Hematopoietic multipotent progenitor cell treated with erythropoietin and hydrocortisone succinate and interleukin-3 and kit ligand, for 4 days (in vitro differentiated cells): ENCODE measurements around the gene SEC14L1.

Experiments
- DNase-seq: peaks from one replicate; pipeline ENCODE4 v3.0.0-alpha.2; 2015

Gene SEC14L1

DNA sequence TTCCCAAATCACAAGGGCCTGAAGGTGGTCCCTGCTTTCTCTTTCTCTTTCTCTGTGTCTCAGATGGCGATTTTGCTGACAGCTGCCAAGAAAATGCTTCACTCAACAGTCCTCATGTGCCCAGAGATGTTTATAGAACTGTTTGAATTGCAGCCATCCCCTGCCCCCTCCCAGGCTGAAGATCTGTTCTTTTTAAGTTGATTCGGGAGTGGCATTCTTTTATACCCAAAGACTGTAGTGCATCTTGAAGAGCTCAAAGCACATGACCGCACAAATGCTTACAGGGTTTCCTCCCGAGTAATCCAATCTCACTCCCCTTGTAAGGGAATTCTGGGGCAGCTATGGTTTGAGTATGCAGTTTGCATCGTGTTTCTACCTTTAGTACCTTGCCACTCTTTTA is 75.7 kb downstream of the SEC14L1 start:
- DNase-seq: no peak

DNA sequence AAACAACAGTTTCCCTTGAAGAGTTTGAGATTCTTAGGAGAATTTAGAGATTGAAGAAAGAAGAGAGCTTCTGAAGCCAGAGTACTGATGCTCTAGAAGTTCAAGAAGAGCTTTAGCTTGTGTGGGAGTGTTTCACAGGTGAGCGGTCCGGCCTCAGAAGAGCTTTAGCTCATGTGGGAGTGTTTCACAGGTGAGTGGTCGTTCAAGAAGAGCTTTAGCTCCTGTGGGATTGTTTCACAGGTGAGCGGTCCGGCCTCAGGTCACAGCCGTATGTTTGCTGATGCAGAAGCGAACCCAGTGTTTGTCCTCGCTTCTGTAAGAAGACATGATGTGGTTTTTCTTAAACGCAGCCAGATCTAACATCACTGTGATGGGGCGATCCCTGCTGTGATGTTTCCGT is 76.4 kb downstream of the SEC14L1 start:
- no peak for DNase-seq

DNA sequence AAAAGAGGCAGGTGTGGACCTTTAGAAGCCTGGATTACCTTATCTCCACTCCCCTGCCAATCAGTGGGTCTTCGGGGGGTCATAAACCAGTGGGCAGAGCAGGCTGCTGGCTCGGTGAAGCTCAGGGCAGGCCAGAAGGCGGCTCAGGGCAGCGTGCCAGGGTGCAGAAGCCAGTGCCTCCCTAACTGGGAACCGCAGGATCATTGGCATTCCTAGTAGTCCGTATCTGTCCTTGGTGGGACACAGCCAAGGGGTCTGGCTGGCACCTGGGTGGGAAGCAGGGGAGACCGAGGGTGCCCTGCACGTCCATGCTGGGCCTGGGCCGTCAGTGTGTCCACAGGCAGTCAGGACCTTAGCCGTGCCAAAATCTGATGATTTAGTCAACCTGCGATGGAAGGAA is 76.8 kb downstream of the SEC14L1 start:
- no peak for DNase-seq

DNA sequence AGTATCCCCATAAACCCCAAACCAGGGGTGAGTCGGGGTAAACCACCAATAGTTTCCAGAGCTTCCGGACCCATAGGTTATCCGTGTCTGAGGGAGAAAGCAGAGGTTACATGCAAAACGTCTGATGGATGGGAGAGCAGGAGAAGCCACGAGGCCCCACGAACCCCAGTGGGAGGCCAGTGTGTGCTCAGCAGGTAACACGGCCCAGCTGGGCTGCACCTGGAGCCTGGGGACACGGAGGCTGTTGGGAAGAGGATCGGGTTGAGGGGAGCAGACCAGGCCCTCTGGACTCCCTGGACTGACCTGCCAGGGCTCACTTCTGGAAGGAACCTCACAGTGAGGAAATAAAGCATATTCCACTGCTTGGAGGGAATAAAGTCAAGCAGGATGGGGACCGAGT is 78.1 kb downstream of the SEC14L1 start:
- no peak for DNase-seq

DNA sequence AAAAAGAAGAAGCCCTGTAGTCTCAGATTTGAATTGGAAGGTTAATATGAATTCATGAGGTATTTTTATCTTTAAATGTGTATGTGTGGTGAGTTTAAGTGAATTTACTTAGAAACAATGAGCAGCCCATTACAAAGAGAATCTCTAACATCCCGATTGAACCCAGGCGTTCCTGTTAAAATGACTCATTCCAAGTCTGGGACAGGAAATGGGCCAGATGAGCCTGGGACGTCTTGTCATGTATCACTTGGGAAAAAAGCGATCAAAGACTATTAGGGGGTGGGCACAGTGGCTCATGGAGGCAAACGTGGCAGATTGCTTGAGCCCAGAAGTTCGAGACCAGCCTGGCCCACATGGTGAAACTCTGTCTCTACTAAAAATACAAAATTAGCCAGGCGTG is 81.6 kb downstream of the SEC14L1 start:
- no peak for DNase-seq

DNA sequence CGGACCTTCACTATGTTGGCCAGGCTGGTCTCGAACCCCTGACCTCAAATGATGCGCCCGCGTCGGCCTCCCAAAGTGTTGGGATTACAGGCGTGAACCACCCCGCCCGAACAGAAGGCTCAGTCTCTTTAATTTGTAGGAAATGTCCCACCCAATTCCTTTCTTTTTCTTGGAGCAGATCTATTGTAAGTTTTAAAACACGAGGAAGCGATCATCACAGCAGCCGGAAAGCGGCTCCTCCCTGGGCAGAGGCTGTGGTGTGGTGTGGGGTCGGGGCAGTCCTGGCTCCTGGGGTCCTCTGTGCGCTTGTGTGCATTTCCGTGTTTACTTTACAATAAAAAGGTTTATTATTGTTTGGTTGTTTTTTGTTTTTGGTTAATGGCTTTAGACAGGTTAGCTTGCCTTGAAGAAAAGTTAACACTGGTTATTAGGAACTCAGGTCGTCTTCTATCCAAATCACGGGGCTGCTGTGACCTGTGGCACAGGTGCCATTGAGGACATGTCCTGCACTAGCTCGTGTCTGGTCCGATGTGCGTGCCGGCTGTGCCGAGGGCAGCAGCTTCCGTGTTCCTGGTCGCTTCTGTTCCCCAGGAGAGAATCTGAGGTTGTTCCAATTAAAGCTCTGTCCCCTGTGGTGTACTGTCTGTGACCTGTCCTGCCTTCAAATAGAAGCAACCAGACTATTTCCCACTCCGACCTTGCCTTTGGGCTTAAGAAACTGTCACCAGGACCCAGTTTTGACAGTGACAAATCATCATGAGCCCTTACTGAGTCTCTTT is 83.1 kb downstream of the SEC14L1 start:
- no peak for DNase-seq

DNA sequence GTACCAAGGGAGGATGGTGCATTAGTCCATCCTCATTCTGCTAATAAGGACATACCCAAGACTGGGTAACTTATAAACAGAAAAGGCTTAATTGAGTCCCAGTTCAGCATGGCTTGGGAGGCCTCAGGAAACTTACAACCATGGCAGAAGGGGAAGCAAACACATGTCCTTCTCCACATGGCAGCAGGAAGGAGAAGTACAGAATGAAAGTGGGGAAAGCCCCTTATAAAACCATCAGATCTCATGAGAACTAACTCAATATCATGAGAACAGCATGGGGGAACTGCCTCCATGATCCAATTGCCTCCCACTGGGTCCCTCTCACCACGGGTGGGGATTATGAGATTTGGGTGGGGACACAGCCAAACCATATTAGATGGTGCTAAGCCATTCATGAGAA is 84.5 kb downstream of the SEC14L1 start:
- DNase-seq: no peak

DNA sequence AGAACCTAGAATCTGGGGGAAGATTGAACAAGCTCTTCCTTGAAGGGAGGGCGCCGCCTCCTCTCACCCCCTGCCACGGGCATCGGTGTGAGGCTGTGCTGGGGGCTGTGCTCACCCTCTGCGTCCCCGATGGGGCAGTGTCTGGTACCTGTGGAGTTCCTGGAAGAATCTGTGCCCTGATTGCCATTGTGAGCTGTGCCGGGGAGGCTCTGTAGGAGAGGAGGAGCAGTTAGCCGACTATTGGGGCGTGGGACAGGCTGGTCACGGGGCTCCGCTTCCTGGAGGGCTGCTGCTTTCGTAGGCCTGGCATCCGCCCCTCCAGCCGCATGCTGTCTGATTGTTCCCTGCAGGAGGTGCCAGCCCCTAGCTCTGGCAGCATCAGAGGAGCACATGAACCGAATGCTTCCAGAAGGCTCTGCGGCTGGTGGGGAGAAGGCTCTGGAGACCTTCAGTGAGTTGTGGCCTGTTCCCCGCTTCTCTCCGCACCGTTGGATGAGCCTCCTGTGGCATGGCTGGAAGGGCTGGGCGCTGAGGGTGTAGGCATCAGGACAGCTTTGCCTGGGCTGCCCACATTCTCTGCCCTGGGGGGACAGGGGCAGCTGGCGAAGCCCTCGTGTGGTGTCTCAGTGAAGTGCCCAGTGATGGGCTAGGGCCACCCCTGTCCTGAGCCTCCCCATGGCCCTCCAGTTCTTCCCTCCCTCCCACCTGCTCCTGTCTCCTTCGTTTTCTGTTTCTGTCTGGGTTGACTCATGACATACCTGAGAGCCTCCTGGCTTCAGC is 86.9 kb downstream of the SEC14L1 start:
- DNase-seq: no peak

DNA sequence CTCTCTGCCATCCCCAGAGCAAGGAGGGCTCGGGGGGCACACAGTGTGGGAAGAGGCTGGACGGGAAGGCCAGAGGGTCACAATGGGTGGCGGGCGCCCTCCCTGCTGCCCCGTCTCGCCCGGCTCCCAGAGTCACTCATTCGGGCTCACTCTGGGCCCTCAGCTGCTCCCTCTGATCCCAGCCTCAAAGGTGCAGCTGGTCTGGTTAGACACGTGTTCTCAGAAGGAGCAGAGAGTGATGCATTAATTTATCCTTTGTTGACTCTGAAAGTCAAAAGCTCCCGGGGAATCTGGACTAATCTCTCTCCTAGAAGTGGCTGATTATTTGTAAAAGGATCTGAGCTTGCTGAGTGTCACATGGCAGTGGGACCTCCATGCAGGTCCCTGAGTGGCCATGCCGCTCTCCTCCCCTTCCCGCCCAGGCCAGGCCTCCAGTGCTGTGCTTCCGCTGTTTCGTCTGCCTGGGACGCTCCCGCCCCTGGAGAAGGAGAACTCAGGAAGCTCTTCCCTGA is 87.5 kb downstream of the SEC14L1 start:
- no peak for DNase-seq

DNA sequence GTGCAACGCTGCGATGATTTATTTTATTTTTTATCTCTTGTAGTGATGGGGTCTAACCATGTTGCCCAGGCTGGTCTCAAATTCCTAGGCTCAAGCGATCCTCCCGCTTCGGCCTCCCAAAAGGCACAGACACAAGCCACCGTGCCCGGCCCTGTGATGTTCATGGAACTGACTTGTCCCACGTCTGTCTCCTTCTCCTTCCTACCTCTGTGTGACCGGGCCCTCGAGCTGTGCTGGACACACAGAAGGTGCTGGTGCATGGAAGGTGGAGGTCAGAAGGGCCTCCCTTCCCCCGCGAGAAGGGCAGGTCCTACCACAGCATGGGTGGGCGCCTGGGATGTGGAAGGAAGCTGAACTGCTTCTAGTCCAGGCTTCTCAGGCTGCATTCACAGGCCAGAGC is 88.0 kb downstream of the SEC14L1 start:
- no peak for DNase-seq

DNA sequence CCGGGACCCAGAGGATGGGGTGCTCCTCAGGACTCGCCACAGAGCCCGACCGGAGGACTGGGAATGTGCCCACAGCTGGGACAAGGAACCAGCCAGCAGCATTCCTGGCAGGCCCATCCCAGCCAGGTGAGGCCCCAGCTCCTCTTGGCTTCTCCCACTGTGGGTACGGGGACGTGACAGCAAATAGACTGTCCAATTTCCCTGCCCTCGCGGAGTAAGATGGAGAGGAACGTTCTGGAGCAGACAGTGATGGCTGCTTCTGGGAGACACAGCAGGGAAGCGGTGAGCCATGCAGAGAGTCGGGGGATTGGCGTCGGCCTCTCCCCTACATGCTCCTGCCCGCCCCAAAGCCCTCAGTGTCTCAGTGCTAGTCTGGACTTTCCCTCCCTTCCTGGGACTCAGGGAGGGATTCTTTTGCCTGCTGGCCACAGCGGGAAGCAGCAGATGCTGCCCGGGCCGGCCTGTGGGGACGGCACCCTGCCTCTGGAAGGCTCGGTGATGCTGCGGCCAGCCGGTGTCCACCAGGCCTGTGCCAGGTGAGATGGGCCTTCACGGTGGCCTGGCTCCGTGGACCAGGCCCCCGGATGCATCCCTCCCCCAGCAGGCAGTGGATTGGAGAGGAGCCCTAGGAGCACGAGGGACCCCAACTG is 89.1 kb downstream of the SEC14L1 start:
- DNase-seq: no peak

DNA sequence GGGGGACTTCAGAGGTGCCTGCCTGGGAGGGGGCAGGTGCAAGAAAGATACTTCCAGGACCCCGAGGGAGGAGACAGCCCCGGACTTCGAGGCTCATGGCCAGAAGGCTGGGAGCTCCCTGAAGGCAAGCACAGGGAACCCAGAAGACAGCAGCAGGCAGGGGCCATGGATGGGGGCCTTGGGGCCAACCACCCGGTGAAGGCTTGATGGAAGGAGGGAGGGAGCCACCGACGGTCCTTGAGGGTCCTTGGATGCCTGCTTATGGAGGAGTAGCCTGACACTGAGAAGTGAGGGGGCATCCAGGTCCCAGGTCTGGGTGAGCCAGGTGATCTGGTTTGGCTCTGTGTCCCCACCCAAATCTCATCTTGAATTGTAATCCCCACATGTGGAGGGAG is 89.7 kb downstream of the SEC14L1 start:
- DNase-seq: no peak

DNA sequence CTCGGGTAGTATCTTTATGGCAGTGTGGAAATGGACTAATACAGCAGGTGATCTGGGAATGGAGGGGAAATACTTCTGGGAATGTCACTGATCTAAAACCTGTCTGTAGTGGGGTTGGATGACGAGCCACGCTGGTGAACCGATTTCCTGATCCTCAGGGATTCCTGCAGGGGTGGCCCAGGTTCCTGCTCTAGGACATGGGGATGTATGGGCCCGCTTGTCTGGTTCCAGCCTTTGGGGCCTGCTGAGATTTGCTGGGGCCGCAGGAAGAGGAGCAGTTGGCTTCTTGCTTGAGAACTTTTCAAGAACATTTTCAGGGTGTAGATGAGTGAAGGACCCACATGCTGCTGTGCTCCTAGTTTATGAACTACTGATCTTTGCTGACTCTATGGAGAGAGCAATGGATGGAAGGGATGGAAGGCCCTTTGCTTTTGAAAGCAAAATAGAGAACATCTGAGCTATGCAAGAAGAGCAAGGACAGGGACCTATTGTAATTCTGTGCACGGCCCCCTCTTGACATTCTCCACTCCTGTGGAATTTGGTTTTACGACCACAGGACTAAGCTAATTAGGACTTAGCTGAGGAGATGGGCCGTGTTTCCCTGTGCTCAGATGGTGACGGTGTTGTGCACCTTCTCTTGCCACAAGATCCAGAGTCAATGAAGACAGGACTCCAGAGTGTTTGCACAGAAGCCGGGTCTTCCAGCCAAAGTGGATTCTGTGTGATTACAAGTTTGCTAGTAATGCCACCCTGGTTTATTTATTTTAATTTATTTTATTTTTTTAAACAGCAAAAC is 90.5 kb downstream of the SEC14L1 start:
- DNase-seq: no peak

DNA sequence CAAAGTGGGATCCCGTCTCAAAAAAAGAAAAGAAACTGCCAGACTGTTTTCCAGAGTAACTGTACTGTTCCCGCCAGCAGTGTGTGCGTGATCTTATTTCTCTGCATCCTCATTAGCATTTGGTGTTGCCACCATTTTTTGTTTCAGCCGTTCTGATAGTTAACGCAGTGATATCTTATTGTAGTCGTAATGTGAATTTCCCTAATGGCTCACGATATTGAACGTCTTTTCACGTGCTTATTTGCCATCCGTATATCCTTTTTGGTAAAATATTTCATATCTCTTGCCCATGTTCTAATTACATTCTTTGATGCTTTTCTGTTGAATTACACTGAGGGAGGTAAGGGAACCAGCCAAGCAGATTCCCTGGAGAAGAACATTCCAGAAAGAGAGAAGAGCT is 92.4 kb downstream of the SEC14L1 start:
- no peak for DNase-seq

DNA sequence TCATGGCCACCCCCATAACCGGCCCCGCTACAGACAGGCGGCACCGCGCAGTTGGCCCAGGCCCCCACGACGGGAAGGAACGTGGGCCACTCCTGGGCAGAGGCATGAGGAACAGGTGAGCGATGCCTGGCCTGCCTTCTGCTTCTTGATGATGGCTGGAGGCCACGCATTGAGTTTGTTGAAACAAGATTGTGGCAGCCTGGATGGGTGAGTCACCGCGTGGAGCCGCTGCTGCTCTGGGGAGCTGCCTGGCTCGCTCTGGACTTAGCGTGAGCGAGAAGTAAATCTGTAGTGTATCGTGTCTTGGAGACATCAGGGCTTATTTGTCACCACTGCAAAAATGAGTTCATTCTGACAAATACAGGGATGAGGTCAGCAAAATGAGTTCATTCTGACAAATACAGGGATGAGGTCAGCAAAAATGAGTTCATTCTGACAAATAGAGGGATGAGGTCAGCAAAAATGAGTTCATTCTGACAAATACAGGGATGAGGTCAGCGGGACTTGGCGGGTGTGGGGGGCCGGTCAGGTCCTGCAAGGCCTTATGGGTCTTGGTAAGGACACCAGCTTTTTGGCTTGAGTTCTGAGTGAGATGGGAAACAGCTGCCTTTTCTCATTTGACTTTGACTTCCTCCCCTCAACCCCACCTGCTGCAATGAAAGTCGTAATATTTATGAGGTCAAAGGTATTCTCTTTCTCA is 93.0 kb downstream of the SEC14L1 start:
- peak; percentile 72 for DNase-seq

DNA sequence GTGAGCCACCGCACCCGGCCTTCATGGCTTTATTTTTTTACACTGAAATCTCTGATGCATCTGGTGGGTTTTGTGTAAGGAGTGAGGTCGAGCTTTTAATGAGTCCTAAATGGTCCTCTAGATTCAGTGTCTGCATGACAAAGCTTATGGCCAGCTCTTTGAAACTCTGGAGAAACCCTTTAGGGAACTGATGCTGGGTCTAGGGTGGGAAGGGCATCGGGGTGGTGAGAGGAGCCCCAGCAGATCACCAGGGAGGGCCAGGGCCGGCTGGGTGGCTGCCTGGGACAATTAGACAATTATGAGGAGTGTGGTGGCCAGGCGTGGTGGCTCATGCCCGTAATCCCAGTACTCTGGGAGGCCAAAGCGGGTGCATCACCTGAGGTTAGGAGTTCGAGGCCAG is 93.9 kb downstream of the SEC14L1 start:
- DNase-seq: no peak

DNA sequence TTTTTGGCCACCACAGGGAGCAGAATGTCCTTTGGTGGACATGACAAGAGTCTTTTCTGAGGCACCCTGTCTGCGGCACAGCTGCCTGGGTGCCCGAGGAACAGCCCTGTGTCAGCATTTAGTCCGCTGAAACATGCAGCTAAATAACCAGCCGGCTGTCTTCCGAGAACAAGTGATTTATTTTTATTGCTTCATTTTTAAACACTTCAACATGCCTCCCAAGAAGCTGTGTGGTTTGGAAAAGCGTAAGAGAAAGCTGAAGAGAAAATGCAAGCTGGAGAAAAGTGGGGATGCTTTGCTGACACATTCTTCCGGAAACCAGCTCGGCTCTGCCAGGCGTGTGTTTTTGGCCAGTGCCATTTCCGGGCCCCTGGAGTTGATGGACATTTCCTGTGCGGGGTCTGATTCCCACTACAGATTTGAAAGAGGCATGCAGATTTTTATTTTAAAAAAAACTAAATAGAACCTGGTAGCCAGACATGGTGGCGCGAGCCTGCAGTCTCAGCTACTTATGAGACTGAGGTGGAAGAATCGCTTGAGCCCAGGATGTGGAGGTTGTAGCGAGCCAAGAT is 94.7 kb downstream of the SEC14L1 start:
- peak; percentile 86 for DNase-seq

DNA sequence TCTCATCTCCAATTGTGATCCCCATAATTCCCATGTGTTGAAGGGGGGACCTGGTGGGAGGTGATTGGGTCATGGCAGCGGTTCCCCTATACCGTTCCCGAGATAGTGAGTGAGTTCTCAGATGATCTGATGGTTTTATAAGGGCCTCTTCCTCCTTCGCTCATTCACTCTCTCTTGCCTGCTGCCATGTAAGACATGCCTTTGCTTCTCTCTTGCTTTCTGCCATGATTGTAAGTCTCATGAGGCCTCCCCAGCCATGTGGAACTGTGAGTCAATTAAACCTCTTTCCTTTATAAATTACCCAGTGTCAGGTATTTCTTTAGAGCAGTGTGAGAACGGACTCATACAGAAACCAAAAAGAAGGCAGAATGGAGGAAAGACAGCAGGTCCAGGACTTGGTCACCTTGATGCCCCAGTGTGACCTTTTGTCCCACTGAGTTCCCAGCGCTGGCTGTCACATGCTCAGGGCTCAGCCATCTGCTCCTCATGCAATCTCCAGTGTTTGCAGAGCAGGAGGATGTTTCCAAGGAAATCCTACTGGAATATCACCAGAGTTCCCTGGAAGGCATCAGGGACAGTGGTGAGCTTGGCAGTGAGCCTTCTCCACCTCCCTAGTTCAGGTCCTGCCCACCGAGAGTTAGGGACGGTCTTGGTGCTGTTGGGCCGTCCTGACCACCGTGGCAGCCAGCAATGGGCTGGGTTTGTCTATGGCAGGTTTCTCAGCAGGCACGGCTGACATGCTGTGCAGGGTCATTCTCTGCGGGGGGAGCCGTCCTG is 96.7 kb downstream of the SEC14L1 start:
- DNase-seq: no peak

DNA sequence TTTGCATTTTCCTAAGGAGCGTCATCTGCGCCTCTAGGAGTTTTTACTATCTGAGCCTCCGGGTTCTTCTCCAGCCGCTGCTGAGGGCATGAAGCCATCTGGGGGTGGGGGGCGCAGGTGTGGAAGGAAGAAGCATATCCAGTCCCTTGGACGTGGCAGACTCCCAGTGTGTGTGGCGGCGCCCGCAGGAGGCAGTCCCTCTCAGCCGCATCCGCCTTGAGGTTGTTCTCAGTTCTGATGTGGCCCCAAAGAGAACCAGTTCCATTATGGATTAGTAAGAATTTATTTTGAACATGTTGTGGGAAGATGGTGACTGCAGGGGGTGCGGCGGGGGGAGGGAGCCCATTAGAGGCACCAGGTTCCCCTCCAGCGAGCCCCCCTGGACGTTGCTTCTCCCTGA is 100.2 kb downstream of the SEC14L1 start:
- DNase-seq: no peak

DNA sequence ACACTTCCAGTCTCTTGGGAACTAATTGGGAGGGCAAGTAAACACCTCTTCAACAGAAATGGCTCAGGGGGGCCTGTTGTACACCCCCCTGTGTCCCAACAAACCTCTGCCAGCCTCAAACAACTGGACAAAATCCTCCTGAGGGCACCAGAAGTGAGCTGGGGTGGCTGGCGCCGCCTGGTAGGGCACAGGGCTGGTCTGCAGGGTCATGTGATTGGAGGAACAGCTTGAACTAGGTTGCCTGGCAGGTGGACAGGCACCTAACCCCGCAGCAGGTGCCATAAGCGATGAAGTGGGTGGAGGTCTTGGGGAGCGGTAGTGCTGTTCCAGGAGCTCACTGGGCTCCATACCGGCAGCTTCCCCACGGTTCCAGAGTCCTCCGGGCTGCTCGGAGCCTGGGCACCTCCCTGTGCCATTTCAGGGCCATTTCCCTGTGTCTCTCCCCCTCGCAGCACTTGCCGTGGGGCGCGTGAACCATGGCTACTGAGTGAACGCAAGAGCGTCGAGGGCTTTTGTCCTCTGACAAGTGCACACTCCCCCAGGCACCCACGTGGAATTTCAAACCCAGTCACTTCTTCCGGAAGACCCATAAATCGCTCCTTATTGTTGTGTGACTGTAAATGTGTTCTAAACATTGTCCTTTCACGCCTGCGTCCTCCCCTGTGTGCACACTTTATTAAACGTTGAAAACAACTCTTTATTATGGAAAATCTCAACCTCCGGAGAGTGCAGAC is 101.5 kb downstream of the SEC14L1 start:
- no peak for DNase-seq
